Heart left ventricle (tissue), 13 donors: ENCODE results near the gene FAM20B.

ENCODE experiments used
- POLR2A ChIP-seq, 2 donors: fragments of 450-650 bp; IDR thresholded peaks; one replicate each; pipeline ENCODE4 v1.6.1; 2017; ENCODE audit warnings: antibody characterized with exemption in 2 of 2, mild to moderate bottlenecking in 2 of 2, moderate library complexity in 2 of 2
- TF ChIP-seq, protein P1 (sequence below), 12 donors: fragments of 200-600 bp; sonication (generic) in 4 of 12; IDR thresholded peaks; one replicate each; pipeline versions ENCODE4 v1.5.0 to v1.8.0; 2018 to 2022; ENCODE audit warnings: antibody characterized with exemption in 12 of 12, mild to moderate bottlenecking in 5 of 12
- donor health status: ischemic (EF 13 %, LVEDD 7.1; RV severe dilation, severe dysfunction).
- donor health status: DM: no; HTN: yes; CAD: no.
- donor health status: DM: no; HTN: no; CAD: no.
- donor health status: ischemic (EF 25% LVEDD 6.9; RV normal size, moderate dysfunction).
- donor health status: ischemic (EF 25% LVEDD 5.7; RV mildly dilated, moderate dysfunction).
- donor health status: ischemic (EF 35%, LVEDD 5.7; RV mildly dilated, moderate dysfunction).
- donor health status: nonischemic (EF 11% LVEDD 7.7; RV severe dilation, severe dysfunction).
- donor health status: DM: yes; HTN: yes; CAD: no.
- donor health status: PGD.
- donor health status: ischemic (EF 29% LVEDD 5.4; RV normal size, mild dysfunction).
- donor health status: nonischemic (EF 23%, LVEDD 6.1; RV moderate dilation, normal function).

DNA sequence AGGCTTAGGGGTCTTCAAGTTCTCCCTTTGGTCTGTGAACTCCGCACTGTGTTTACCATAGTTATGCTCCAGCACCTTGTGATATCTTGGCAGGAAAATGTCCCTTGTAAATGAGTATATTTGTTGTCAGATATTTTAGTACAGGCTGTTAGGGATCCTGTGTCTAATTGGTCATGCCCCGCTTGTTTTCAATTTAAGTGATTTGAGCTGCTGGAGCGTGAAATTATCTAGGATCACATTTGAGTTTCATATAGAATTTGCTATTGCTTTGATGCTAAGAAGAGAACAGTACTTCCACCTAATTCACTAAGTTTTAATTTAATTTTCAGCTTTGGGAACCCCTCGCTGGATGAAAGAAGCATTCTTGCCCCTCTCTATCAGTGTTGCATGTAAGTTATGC lies 40.8 kb downstream of the FAM20B start:
- TF ChIP-seq POLR2A (IDR thresholded peaks at IDR 0.05), result no peak
- TF ChIP-seq, protein P1, sequence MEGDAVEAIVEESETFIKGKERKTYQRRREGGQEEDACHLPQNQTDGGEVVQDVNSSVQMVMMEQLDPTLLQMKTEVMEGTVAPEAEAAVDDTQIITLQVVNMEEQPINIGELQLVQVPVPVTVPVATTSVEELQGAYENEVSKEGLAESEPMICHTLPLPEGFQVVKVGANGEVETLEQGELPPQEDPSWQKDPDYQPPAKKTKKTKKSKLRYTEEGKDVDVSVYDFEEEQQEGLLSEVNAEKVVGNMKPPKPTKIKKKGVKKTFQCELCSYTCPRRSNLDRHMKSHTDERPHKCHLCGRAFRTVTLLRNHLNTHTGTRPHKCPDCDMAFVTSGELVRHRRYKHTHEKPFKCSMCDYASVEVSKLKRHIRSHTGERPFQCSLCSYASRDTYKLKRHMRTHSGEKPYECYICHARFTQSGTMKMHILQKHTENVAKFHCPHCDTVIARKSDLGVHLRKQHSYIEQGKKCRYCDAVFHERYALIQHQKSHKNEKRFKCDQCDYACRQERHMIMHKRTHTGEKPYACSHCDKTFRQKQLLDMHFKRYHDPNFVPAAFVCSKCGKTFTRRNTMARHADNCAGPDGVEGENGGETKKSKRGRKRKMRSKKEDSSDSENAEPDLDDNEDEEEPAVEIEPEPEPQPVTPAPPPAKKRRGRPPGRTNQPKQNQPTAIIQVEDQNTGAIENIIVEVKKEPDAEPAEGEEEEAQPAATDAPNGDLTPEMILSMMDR (IDR thresholded peaks at IDR 0.05), result no peak
